Measurements from ENCODE around the gene BEND6. TPM values are rescaled to one million over a fixed set of nuclear protein-coding genes. Genes with fewer than 3 reads are reported as not detected.

BEND6 gene
- total and polyA plus RNA-seq, 2 donors (not counting 3 experiments of a cell fraction or from before 2014, with no cell fraction given): 0.15 to 0.66 TPM

- FAIRE-seq (no peak), DNase-seq (ENCODE audit: low read depth, low spot score) (no peak)
- no peaks in the 10 kb centered on the region for H3K27me3 ChIP-seq (ENCODE audit: control insufficient read depth in 2 of 2, insufficient read depth in 2 of 2, low read length in 2 of 2)
- BruUV-seq (replicated peaks): no TSS peak
- no peaks in the 10 kb centered on the region for H3K9me1 ChIP-seq (replicated peaks; ENCODE audit: control insufficient read depth, extremely low read depth, insufficient read depth, low read length)
- no peaks in the 10 kb centered on the region for H3K9me3 ChIP-seq (replicated peaks; ENCODE audit: control insufficient read depth, insufficient read depth, low read length)
- ChIA-PET POLR2A (no interaction called here), CTCF (no interaction called here)
- H3K79me2 ChIP-seq (ENCODE audit: control insufficient read depth, insufficient read depth, low read length): no peaks in the 10 kb centered on the region
- no peak overlapping the region for H3K4me3 ChIP-seq (replicated peaks in 1 of 3; ENCODE audit: insufficient read depth in 1 of 3, low read depth in 1 of 3, low read length in 3 of 3)
- H3K9ac ChIP-seq (replicated peaks; ENCODE audit: extremely low read depth, insufficient read depth, low read length): no peak overlapping the region
- TF ChIP-seq EZH2 (IDR thresholded peaks at IDR 0.05; ENCODE audit: borderline replicate concordance, low read depth, low read length, severe bottlenecking) (no peak), POLR2A (IDR thresholded peaks at IDR 0.05; ENCODE audit: low read depth, low read length) (no peak), FOS (IDR thresholded peaks at IDR 0.05; ENCODE audit: borderline replicate concordance, insufficient read depth, low read length) (no peak), CTCF (IDR thresholded peaks at IDR 0.05; ENCODE audit: extremely low read depth in 1 of 2, insufficient read depth in 1 of 2, low read depth in 1 of 2, low read length in 2 of 2) (no peak), MYC (IDR thresholded peaks at IDR 0.05; ENCODE audit: low read depth, low read length) (no peak), JUN (IDR thresholded peaks at IDR 0.05; ENCODE audit: borderline replicate concordance, insufficient read depth, insufficient read length, low read depth) (no peak), GATA2 (IDR thresholded peaks at IDR 0.05; ENCODE audit: insufficient read depth, insufficient read length, low read depth, low read length) (no peak), POLR2AphosphoS5 (IDR thresholded peaks at IDR 0.05; ENCODE audit: insufficient read depth, low read depth, low read length) (no peak)
- TF ChIP-seq, protein P1, sequence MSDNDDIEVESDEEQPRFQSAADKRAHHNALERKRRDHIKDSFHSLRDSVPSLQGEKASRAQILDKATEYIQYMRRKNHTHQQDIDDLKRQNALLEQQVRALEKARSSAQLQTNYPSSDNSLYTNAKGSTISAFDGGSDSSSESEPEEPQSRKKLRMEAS (IDR thresholded peaks at IDR 0.05; ENCODE audit: insufficient read depth, insufficient read length): no peak
- H3K27ac ChIP-seq (ENCODE audit: insufficient read depth, low read depth, low read length): no peak overlapping the region
- H3K4me1 ChIP-seq (ENCODE audit: control insufficient read depth, extremely low read depth, insufficient read depth, low read length): no peaks in the 10 kb centered on the region
- intact Hi-C loops (cut with micrococcal nuclease): no loop called here
- dilution Hi-C loops (cut with MboI; ENCODE audit: extremely low pct_ligation_motif_present, low sequenced_read_pairs): no loop called here
- no peaks in the 10 kb centered on the region for H4K20me1 ChIP-seq (replicated peaks; ENCODE audit: control insufficient read depth, extremely low read depth, insufficient read depth, low read length)
- no peak overlapping the region for H3K4me2 ChIP-seq (ENCODE audit: insufficient read depth, low read length)
- H2AFZ ChIP-seq (ENCODE audit: low read depth, low read length): no peak overlapping the region
- no peaks in the 10 kb centered on the region for H3K36me3 ChIP-seq (ENCODE audit: control insufficient read depth in 2 of 2, extremely low read depth in 1 of 2, insufficient read depth in 2 of 2, low read length in 2 of 2)
These were observed 119.5 kb downstream of the BEND6 start for GRCh38 chr6:57074383-57074782.

Data from endothelial cell of umbilical vein (primary cell).